ENCODE measurements around the gene STRIP1. TPM values are rescaled to one million over a fixed set of nuclear protein-coding genes. Genes with fewer than 3 reads are reported as not detected.
A peak's percentile ranks its signal among the peaks of the same experiment; 100 is the strongest.

Gene STRIP1
- polyA plus RNA-seq, 1 of the 3 experiments (the other 2 are of a cell fraction) = 34.6 TPM

DNA sequence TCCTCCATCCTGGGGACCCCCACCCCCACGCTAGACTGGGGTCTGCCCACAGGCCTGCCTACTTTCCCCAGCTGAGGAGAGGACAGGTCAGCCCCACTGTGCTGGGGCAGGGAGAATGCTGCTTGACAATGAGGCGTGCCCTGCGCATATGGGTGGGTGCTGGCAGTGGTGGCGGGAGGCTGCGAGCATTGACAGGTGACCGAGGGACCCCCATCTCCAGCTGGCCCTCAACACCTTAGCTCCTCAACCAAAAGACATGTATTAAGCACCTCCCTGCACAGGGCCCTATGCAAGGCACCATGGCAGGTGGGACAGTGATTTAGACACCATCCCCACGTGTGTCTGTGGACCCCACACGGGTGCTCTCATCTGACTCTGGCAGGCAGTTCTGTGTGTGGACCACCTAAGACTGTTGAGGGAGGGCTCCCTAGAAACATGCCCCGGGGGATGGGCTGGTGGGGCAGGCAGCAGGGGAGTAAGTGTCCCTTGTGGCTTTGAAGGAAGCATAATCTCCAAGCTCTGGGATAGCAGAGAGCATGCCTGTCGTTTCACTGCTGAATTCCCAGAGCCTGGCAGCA lies 54.4 kb downstream of the STRIP1 start:
- Histone ChIP-seq H3K4me3 (ENCODE audit: low read depth in 2 of 2, low read length in 1 of 2) (no peak overlapping the region), H3K4me1 (ENCODE audit: control insufficient read depth in 1 of 2, insufficient read depth in 2 of 2, low read depth in 1 of 2, low read length in 1 of 2) (peaks cover 0 to 62% of the 10 kb centered on the region in 2 experiments; a peak in 2 of 4 replicates), H3K9ac (no peak overlapping the region), H3K9me2 (no peaks in the 10 kb centered on the region), H4K20me1 (ENCODE audit: insufficient read depth) (no peaks in the 10 kb centered on the region), H3F3A (replicated peaks; ENCODE audit: insufficient read depth) (no peaks in the 10 kb centered on the region), H3K79me2 (ENCODE audit: insufficient read depth) (no peaks in the 10 kb centered on the region), H3K27me3 (ENCODE audit: insufficient read depth) (no peaks in the 10 kb centered on the region), H3K36me3 (replicated peaks in 1 of 2; ENCODE audit: control insufficient read depth in 1 of 2, insufficient read depth in 2 of 2, low read length in 1 of 2) (no peaks in the 10 kb centered on the region), H2AFZ (ENCODE audit: low read depth) (no peak overlapping the region), H3K9me3 (no peaks in the 10 kb centered on the region), H3K4me2 (no peak overlapping the region), H3K27ac (ENCODE audit: low read depth in 2 of 2, low read length in 1 of 2) (peak overlapping the region in 1 of 2 experiments; percentile 64; a peak in 1 of 4 replicates)
- WGBS (ENCODE audit: low lambda C conversion rate) = 31% methylated on average over 2 of the region's 10 CpGs
- no peak for TF ChIP-seq CHD2 (IDR thresholded peaks at IDR 0.05; ENCODE audit: low read length, partially characterized antibody)
- TF ChIP-seq RAD21 (IDR thresholded peaks at IDR 0.05; ENCODE audit: low read length) = no peak
- TF ChIP-seq TCF12 (IDR thresholded peaks at IDR 0.05) = no peak
- TF ChIP-seq NRF1 (IDR thresholded peaks at IDR 0.05; ENCODE audit: low read depth, low read length) = no peak
- TF ChIP-seq MXI1 (IDR thresholded peaks at IDR 0.05; ENCODE audit: low read depth, low read length) = no peak
- TF ChIP-seq FOSL2 (IDR thresholded peaks at IDR 0.05; ENCODE audit: borderline replicate concordance, low read depth) = no peak
- POLR2A ChIA-PET = interaction anchor here (1.0 kb wide), 1 partner anchor 9 kb away, joined by 3 read pairs; no protein-coding TSS in a partner anchor
- CTCF ChIA-PET = interaction anchor here (0.7 to 51.7 kb wide), 20 partner anchors 8 to 407 kb away, joined by 3 to 1768 read pairs (median 6); partner anchors contain the start of genes STRIP1 and UBL4B
- DNase-seq = no peak

DNA sequence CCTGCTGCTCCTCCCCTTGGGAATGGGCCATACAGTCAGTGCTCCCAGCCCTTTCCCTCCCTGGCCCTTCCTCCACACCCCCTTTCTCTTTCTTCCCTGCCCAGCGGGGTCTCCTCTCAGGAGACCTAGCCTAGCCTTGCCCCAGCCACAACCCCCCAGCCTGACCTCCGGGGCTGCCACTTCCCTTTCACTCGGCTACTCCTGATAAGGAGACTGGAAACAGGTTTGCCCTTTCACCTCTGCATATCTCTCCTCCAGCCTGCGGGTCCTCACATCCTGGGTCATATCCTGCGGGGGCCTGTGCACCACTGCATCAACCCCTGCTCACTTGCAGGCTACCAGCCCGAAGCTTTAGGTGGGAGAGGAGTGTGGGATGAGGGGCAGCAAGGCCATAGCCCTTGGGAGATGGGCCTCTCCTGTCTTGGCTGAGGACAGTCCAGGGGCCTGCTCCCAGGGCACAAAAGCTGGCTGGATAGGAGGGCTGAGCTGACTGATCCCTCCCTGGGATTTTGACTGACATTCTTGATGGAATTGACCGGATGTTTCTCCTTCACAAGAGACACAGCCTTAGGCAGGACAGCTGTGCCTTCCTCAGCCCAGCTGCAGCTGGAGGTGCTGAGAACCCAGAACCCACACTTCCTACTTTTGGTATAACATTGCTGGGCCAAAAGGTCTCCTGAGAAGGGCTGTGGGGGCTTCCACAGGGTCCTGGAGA lies 55.3 kb downstream of the STRIP1 start:
- Histone ChIP-seq H3K4me2 (no peak overlapping the region), H3K4me1 (ENCODE audit: control insufficient read depth in 1 of 2, insufficient read depth in 2 of 2, low read depth in 1 of 2, low read length in 1 of 2) (peaks cover 0 to 71% of the 10 kb centered on the region in 2 experiments; a peak in 2 of 4 replicates), H3K9ac (no peak overlapping the region), H3F3A (replicated peaks; ENCODE audit: insufficient read depth) (no peaks in the 10 kb centered on the region), H4K20me1 (ENCODE audit: insufficient read depth) (no peaks in the 10 kb centered on the region), H3K27me3 (ENCODE audit: insufficient read depth) (no peaks in the 10 kb centered on the region), H2AFZ (ENCODE audit: low read depth) (no peak overlapping the region), H3K36me3 (replicated peaks in 1 of 2; ENCODE audit: control insufficient read depth in 1 of 2, insufficient read depth in 2 of 2, low read length in 1 of 2) (no peaks in the 10 kb centered on the region), H3K79me2 (ENCODE audit: insufficient read depth) (no peaks in the 10 kb centered on the region), H3K9me3 (no peaks in the 10 kb centered on the region), H3K4me3 (ENCODE audit: low read depth in 2 of 2, low read length in 1 of 2) (no peak overlapping the region), H3K9me2 (no peaks in the 10 kb centered on the region), H3K27ac (ENCODE audit: low read depth in 2 of 2, low read length in 1 of 2) (peak overlapping the region in 1 of 2 experiments; percentile 32; a peak in 1 of 4 replicates)
- POLR2A ChIA-PET = no interaction called here
- 72% methylated on average over 6 of the region's 7 CpGs for WGBS (ENCODE audit: low lambda C conversion rate)
- TF ChIP-seq, protein P1, sequence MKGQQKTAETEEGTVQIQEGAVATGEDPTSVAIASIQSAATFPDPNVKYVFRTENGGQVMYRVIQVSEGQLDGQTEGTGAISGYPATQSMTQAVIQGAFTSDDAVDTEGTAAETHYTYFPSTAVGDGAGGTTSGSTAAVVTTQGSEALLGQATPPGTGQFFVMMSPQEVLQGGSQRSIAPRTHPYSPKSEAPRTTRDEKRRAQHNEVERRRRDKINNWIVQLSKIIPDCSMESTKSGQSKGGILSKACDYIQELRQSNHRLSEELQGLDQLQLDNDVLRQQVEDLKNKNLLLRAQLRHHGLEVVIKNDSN (IDR thresholded peaks at IDR 0.05; ENCODE audit: borderline replicate concordance, low read depth) = no peak
- TF ChIP-seq TAF1 (IDR thresholded peaks at IDR 0.05; ENCODE audit: borderline replicate concordance, low read depth, low read length) = no peak
- TF ChIP-seq, protein P2, sequence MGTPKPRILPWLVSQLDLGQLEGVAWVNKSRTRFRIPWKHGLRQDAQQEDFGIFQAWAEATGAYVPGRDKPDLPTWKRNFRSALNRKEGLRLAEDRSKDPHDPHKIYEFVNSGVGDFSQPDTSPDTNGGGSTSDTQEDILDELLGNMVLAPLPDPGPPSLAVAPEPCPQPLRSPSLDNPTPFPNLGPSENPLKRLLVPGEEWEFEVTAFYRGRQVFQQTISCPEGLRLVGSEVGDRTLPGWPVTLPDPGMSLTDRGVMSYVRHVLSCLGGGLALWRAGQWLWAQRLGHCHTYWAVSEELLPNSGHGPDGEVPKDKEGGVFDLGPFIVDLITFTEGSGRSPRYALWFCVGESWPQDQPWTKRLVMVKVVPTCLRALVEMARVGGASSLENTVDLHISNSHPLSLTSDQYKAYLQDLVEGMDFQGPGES (IDR thresholded peaks at IDR 0.05; ENCODE audit: low read depth, low read length) = no peak
- no peak for TF ChIP-seq FOSL2 (IDR thresholded peaks at IDR 0.05; ENCODE audit: borderline replicate concordance, low read depth)
- no peak for TF ChIP-seq SMC3 (IDR thresholded peaks at IDR 0.05; ENCODE audit: low read depth, low read length)
- no peak for TF ChIP-seq NFIC (IDR thresholded peaks at IDR 0.05; ENCODE audit: borderline replicate concordance)
- no peak for TF ChIP-seq RXRA (IDR thresholded peaks at IDR 0.05; ENCODE audit: borderline replicate concordance, low read depth)
- no peak for TF ChIP-seq RAD21 (IDR thresholded peaks at IDR 0.05; ENCODE audit: low read length)
- TF ChIP-seq ELF1 (IDR thresholded peaks at IDR 0.05) = no peak
- CTCF ChIA-PET = interaction anchor here (0.7 to 51.7 kb wide), 6 partner anchors 15 to 371 kb away, joined by 3 to 1768 read pairs (median 6); partner anchors contain the start of gene STRIP1
- DNase-seq = no peak
